NCI-H1105 treated with DMSO at 0.1 percent for 48 hours (cell line): ENCODE results near the gene PLCD3.

Experiments
- DNase-seq: peaks from one replicate; lab custom pipeline; 2025; lab: John Stamatoyannopoulos, UW

PLCD3 gene

DNA sequence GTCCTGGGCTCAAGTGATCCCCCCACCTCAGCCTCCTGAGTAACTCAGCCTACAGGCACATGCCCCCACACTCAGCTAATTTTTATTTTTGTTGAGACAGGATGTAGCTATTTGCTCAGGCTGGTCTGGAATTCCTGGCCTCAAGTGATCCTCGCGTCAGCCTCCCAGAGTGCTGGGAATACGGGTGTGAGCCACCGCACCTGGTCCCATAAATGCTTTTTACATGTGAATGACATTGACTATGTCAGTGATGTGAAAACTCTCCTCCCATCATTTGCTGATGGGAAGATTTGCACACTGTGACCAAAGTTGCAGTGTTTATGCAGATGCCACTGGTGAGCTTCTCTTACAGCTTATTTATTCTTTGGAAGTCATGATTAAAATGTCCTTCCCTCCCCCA is 15.0 kb downstream of the PLCD3 start:
- no peak for DNase-seq

GRCh38 chr17:45116434-45117016 is 15.8 kb downstream of the PLCD3 start:
- no peak for DNase-seq

DNA sequence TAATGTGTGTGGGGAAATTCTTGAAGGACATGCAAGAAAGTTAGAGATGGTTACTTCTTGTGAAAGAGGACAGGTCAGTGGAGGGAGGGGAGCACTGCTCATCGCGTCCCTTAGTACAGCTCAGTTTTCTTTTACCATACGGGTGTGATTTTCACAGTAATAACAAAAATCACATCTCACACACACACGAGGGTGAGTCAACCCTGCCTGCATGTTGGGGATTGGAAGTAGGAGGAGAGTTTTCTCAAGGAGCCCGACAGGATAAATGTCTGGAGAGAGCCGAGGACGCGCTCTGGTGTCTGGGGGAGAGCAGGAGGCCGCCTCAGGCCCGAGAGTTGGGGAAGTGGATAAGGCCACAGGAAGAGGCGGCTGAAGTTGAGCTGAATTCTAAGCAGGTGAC is 16.4 kb downstream of the PLCD3 start:
- no peak for DNase-seq

DNA sequence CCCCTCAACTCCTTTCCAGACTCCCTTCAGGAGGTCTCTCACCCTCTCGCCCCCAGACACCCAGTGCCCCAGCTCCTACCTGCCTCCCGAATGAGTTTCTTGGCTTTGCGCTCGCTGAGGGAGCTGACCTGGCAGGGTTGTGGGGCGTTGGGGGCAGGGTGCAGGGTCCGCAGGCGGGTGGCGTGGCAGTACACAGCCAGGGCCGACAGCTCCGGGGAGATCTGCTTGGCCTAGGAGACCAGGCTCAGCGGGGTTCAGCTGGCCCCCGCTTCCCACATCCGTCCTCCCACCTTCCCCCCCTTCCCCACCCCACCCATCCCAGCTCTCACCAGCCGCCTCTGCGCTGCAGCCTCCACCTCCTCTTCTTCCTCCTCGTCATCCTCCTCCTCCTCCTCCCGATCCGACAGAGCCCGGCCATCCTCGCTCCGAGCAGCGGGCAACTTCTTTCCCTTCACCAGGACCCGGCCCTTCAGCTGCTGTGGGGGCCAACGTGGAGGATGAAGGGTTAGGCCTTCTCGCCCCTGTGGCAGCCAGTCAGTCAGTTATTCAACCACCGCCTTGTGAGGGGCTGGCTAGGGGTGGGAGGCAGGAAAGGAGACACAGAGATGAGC is 17.2 kb downstream of the PLCD3 start:
- DNase-seq: no peak

GRCh38 chr17:45114117-45114932 is 18.0 kb downstream of the PLCD3 start:
- DNase-seq: no peak

DNA sequence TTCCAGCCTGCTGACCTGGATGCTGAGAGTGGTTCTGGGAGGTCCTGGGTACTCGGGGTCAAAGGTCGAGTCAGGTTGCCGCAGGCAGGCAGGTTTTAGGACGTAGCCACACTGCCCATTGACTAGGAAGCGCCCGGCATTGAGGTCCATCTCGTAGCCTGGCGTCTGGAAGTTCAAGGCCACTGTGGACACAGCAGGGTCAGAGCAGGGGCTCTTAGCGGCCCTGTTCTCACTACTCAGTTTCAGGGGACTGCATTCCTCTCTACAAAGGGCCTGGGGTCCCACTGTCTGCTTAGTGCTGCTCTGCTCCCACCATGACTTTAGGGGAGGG is 18.9 kb downstream of the PLCD3 start:
- DNase-seq: no peak

DNA sequence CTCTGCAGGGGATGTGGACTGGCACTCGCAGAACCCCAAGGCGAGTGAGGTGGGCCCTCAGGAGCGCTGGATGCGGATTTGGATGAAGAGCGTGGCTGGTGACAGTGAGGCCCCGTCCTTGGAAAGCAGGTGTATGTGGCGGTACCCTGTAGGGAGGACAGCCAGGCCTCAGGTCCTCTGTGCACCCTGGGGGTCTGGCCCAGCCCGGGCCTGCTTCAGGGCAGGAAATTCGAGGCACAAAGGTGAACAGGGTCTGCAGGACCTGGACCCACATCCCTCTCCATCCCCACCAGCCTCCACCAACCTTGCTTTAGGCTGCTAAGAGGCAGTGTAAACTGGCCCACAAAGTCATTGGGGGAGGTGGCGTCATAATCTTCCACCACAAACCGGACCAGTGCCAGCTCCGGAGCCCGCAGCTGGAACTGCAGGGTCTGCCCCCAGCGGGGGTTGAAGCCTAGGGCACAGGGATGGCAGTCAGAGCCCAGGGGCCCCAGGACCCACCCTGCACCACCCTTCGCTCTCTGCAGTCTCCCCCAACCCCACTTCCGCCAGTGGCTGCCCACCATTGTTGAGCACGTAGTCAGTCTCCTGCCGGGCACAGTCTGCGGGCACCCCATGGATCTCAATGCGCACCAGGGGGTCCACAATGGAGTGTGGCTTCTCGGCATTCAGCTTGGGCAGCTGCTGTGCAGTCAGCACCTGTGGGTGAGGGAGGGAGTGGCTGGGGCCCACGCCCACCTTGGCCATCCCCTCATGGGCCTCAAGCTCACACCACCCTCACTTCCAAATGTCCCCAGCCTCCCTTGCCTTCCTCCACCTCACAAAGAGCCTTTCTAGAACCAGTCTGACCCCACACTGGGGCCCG is 19.5 kb downstream of the PLCD3 start:
- no peak for DNase-seq

GRCh38 chr17:45111850-45112249 is 20.5 kb downstream of the PLCD3 start:
- no peak for DNase-seq

DNA sequence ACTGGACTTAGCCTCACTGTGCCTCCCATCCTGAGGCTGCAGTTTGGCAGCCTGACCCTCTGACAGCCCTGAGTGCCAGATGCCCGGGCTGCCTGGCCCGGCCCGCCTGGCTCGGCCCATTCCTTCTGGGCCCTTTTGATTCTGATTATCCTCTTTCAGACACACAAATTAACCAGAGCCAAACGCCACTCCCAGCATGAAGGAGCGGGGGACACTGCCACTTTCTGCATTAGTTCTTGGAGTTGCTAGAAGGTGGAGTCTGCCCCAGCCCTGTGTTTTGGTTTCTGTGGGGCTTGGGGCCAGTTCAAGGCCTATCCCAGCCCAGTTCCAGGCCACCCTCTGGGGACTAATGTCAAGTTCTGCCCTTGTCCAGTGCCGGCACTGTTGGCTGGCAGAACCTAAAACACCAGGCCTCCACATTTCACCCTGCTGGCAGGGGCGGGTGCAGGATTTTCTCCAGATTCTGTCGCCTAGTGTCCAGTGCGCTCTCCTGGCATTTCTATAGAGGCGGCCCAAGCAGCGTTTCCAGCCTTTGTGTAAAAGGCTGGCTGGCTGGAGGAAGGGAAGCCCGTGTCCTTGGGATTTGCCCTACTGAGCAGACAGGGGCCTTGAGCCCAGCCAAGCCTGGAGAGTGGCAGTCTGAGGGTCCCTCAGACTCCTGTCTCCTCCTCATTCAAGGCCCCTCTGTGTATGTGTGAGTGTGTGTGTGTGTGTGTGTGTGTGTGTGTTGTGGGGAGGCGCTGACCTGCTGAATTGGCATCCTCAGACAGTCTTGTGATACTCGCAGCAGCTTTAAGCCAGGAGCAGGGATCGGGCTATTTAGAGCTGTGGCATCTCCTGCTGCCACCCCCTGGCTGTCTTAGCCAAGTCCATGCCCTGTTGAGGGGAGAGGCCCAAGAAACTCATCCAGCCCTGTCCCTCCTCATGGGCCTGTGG is 21.4 kb downstream of the PLCD3 start:
- DNase-seq: no peak

DNA sequence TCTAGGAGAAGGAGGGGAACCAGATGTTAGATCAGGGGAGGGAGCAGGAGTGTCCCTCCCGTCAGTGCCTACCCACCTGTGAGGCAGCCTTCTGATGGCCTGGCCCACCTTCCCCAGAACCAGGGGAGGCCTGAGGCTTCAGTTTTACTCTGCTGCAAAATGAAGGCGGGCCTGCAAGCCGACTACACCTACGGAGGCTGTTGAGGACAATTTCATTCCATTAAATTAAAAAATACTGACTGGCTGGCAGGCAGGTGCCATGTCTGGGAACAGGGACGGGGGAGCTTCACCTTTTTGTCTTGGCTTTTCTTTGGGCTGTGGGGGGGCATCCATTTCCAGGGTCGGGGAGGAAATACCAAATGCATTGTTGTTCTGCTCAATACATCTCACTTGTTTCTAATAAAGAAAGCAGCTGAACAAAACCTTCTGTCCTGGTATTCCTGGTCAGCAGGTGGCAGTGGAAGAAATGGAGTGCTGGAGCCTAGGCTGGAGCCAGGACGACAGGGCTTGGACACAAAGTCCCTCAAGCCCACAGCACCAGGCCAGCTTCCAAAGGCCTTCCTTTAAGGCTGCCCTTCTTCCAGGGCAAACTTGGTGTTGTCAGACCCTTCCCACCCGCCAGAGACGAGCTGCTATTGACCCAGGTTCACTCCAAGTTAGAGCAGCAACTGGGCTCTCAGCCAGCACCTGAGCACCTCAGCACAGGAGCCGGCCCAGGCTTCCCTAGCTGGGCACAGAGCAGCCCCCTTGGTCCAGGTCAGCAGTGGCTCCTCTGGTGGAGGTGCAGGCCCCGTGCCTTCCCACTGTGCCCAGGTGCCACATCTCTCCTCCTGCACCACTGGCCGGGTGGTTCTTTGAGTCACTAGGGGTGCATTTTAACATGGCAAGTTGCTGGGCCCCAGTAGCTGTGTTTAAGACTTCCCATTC is 23.5 kb downstream of the PLCD3 start:
- no peak for DNase-seq

DNA sequence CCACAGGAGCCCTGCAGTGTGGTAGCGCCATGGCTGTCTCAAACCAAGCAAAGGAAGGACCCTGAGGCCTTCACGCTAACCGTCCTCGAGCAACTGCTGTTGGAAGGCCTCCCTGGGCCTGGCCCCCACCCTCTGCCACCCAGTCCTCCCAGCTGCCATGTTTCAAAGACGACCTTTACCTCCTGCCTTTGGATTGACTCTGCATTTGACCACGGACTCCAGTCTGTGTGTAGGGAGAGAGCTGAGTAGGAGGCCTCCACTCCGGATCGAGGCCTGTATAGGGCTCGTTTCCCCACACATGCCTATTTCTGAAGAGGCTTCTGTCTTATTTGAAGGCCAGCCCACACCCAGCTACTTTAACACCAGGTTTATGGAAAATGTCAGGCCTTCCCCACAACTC is 24.3 kb downstream of the PLCD3 start:
- no peak for DNase-seq

- no peak for DNase-seq
These were observed 24.9 kb downstream of the PLCD3 start for GRCh38 chr17:45107293-45108010.

GRCh38 chr17:45106582-45106981 is 25.7 kb downstream of the PLCD3 start:
- DNase-seq: no peak

DNA sequence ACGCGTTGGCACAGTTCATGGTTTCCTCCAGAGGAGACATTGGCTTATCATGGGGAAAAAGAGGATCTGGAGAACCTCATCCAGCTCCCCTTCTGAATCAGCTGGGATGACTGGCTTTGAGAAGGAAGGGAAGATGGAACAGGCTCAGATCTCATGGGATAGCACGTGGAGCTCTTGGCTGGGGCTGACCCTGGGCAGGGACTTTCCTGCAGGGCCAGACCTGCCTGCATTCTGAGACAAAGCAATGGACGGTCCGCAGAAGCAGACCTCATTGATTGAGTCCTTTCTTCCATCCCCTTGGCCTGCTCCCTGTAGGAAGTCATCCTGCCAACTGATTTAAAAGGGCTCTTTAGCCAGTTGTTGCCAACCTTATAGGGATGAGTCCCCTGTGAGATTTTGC is 26.2 kb downstream of the PLCD3 start:
- DNase-seq: no peak

DNA sequence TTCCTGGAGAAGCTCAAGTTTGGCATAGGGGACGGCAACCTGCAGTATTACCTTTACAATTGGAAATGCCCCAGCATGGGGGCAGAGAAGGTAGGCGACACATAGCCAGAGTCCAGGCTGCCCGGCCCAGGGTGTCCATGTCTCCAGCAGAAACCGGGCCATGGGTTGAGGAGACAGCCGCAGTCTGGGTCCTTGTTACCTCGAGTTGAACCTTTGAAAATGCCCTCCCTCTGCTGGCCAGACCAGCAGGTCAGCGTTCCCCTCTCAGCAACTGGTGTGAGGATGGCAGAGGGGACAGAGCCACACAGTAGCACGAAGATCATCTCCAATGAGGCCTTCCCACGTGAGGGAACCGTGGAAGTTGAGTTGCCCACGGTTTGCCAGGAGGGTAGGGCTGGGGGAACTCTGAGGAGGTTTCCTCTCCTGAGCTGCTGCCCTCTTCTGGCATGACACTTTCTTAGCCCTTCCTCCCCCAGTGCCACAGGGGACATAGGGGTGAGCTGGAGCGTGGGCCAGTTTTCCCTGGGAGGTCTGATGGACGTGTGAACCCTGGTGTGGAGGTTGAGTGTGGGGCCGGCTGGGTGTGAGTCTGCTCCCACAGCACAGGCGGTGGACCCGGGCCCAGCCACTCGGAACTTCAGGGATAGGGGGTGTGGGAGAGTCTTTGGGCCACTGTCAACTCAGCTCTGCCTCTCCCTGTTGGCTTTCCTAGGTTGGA is 27.2 kb downstream of the PLCD3 start:
- no peak for DNase-seq

DNA sequence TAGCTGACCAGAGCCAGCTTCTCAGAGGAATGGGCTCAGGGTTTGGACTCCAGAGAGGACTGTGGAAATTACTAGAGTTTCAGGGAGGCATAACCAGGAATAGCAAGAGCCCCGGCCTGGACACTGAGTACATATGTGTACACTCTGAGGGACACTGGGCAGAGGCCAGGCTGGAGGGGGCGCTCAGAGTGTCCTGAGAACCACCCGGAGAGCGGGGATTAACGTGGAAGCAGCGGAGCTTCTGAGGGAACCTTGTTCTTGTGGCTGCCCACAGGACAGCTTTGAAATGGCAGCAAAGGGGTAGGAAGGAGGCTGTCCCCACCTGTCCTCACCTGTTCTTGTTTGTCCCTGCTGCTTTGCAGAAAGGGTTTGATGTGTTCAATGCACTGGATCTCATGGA is 27.8 kb downstream of the PLCD3 start:
- DNase-seq: no peak

- DNase-seq: no peak
These were observed 28.3 kb downstream of the PLCD3 start for GRCh38 chr17:45104029-45104428.

- DNase-seq: no peak
These were observed 29.0 kb downstream of the PLCD3 start for GRCh38 chr17:45103269-45103795.

- DNase-seq: no peak
These were observed 29.5 kb downstream of the PLCD3 start for GRCh38 chr17:45102856-45103255.
